HG03565 (cell line): ENCODE results near the gene AQP4.
A peak's percentile ranks its signal among the peaks of the same experiment; 100 is the strongest.

Source experiments
- ATAC-seq: cut with Tn5 transposase; IDR thresholded peaks from one replicate; pipeline ENCODE4 v1.9.1; 2021; ENCODE audit warnings: mild to moderate bottlenecking, moderate library complexity; ENCODE audit not compliant: unreplicated experiment

AQP4 gene

GRCh38 chr18:26840965-26841364, 24.5 kb downstream of the AQP4 start:
- ATAC-seq, result no peak

GRCh38 chr18:26839609-26840008, 25.9 kb downstream of the AQP4 start:
- no peak for ATAC-seq

GRCh38 chr18:26832302-26832701, 33.2 kb downstream of the AQP4 start:
- no peak for ATAC-seq

GRCh38 chr18:26827581-26827980, 37.9 kb downstream of the AQP4 start:
- no peak for ATAC-seq

GRCh38 chr18:26826656-26827235, 38.8 kb downstream of the AQP4 start:
- ATAC-seq, result no peak

- ATAC-seq, result no peak
Measured at GRCh38 chr18:26821181-26821580, 44.3 kb downstream of the AQP4 start.

GRCh38 chr18:26819046-26819445, 46.5 kb downstream of the AQP4 start:
- no peak for ATAC-seq

- no peak for ATAC-seq
Measured at GRCh38 chr18:26818461-26818860, 47.0 kb downstream of the AQP4 start.

GRCh38 chr18:26813043-26813442, 52.5 kb downstream of the AQP4 start:
- ATAC-seq, result peak; percentile 88

- no peak for ATAC-seq
Measured at GRCh38 chr18:26812462-26812861, 53.0 kb downstream of the AQP4 start.

GRCh38 chr18:26809346-26809745, 56.2 kb downstream of the AQP4 start:
- no peak for ATAC-seq

- ATAC-seq, result no peak
Measured at GRCh38 chr18:26806224-26806623, 59.3 kb downstream of the AQP4 start.

GRCh38 chr18:26804519-26804918, 61.0 kb downstream of the AQP4 start:
- no peak for ATAC-seq

- ATAC-seq, result no peak
Measured at GRCh38 chr18:26803643-26804042, 61.9 kb downstream of the AQP4 start.

- no peak for ATAC-seq
Measured at GRCh38 chr18:26802330-26803200, 62.9 kb downstream of the AQP4 start.
